Left colon (tissue), 2 donors: Measurements from ENCODE around the gene PRDM16. TPM values are rescaled to one million over a fixed set of nuclear protein-coding genes. Genes with fewer than 3 reads are reported as not detected.

Experiments
- ATAC-seq: fragments of 200-7000 bp; cut with Tn5 transposase; one replicate; pipeline ENCODE4 v1.9.1; 2020; ENCODE audit warnings: mild to moderate bottlenecking, moderate library complexity
- DNase-seq, 2 donors: peaks; one replicate each; pipeline ENCODE4 v3.0.0-alpha.2; 2020
- intact Hi-C, 2 donors: fragments of 100-400 bp; cut with DNase I in 1 of 2; cut with micrococcal nuclease in 1 of 2; formaldehyde crosslinking; loops; one replicate each; pipeline versions ENCODE4 v1.11.2 to v1.14.0; 2022; cut with DNase I, micrococcal nuclease
- total RNA-seq, 2 donors: library from RNA; stranded (reverse); fragmentation: NEBNext Ultra II Directional; extraction: Animal tissue kit (Norgen Biotek cat#: 25700); gene quantifications; one replicate each; pipeline ENCODE4 v1.2.1, GENCODE V29; 2021
- donor health status: DM: no; HTN: no; CAD: no.
- donor health status: DM: yes; HTN: yes; CAD: no.

PRDM16 gene
- total RNA-seq, 2 donors from 2014 or later: 1.1 to 1.2 TPM

GRCh38 chr1:3262681-3263286 is 193.8 kb downstream of the PRDM16 start:
- intact Hi-C loops: no loop called here
- DNase-seq: no peak
- ATAC-seq: no peak

GRCh38 chr1:3263790-3264189 is 194.8 kb downstream of the PRDM16 start:
- ATAC-seq: no peak
- intact Hi-C loops: no loop called here
- DNase-seq: no peak

- DNase-seq: no peak
- intact Hi-C loops: no loop called here
- no peak for ATAC-seq
Observed at GRCh38 chr1:3264456-3264855, 195.5 kb downstream of the PRDM16 start.

GRCh38 chr1:3265835-3266805 is 197.1 kb downstream of the PRDM16 start:
- ATAC-seq (no peak), DNase-seq (no peak)
- intact Hi-C loops: no loop called here

GRCh38 chr1:3266870-3267549 is 198.0 kb downstream of the PRDM16 start:
- no peak for ATAC-seq
- DNase-seq: no peak
- intact Hi-C loops: no loop called here

GRCh38 chr1:3267550-3268270 is 198.7 kb downstream of the PRDM16 start:
- ATAC-seq (no peak), DNase-seq (no peak)
- intact Hi-C loops: no loop called here

- no peak for DNase-seq
- ATAC-seq: no peak
- intact Hi-C loops: no loop called here
Observed at GRCh38 chr1:3268281-3268680, 199.3 kb downstream of the PRDM16 start.

- intact Hi-C loops: no loop called here
- no peak for ATAC-seq
- DNase-seq: no peak
Observed at GRCh38 chr1:3270403-3271245, 201.6 kb downstream of the PRDM16 start.

GRCh38 chr1:3271866-3272265 is 202.9 kb downstream of the PRDM16 start:
- intact Hi-C loops: no loop called here
- DNase-seq: no peak
- no peak for ATAC-seq

- ATAC-seq (no peak), DNase-seq (no peak)
- intact Hi-C loops: no loop called here
Observed at GRCh38 chr1:3272321-3273045, 203.5 kb downstream of the PRDM16 start.

GRCh38 chr1:3273447-3273846 is 204.4 kb downstream of the PRDM16 start:
- no peak for ATAC-seq
- intact Hi-C loops: no loop called here

GRCh38 chr1:3274972-3275371 is 206.0 kb downstream of the PRDM16 start:
- intact Hi-C loops: no loop called here
- ATAC-seq: no peak
- DNase-seq: no peak

More at GRCh38 chr1:3273447-3273846, 204.4 kb downstream of the PRDM16 start:
- no peak for DNase-seq

- ATAC-seq: no peak
- DNase-seq: no peak
- intact Hi-C loops: no loop called here
Observed at GRCh38 chr1:3275471-3276340, 206.7 kb downstream of the PRDM16 start.

GRCh38 chr1:3276341-3276800 is 207.4 kb downstream of the PRDM16 start:
- intact Hi-C loops: no loop called here
- ATAC-seq (no peak), DNase-seq (no peak)

GRCh38 chr1:3277011-3277471 is 208.0 kb downstream of the PRDM16 start:
- no peak for ATAC-seq
- intact Hi-C loops: no loop called here
- no peak for DNase-seq

- ATAC-seq (no peak), DNase-seq (no peak)
- intact Hi-C loops: no loop called here
Observed at GRCh38 chr1:3277623-3278022, 208.6 kb downstream of the PRDM16 start.
